CD1c-positive myeloid dendritic cell (primary cell): ENCODE measurements around the gene NAB2.

Experiments
- DNase-seq: peaks from one replicate; pipeline ENCODE4 v3.0.0-alpha.2; 2016; ENCODE audit errors: extremely low spot score

The NAB2 gene

DNA sequence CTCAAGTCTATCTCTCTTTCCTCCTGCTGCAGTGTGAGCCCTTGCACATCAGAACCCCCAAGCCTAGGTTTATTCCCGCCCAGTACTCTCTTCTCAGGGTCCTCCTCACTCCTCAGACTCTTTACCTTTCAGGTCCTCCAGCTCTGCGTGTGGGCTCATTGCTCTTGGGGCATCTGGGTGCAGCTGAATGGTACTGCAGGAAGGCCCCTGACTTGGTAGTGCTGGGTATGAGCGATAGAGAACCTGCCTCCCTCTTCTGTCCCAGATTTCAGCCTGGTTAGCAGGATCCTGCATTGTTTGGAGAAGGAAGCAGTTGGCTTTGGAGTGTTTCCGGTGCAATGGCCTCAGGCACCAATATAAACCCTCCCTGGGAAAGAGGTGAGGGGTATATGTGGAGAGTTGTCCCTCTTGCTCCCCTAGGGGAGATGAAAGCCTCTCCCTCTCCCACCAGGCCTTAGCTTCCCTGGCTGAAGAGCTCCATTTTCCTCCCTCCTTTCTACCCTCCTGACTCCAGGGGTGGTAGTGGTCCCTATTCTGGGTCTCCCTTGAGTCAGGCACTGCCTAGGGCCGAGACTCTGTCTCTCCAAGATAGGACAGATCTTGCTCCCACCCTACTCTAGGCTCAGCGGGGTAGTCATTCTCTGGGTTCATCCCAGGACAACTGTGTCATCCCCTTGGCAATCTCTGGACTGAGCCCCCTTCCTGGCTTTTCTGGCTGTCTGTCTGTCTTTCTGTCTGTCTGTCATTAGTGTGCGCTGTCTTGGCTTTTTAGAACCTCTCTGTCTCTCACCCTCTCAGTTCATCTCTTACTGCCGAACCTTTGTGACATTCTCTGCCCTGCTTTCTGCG, 43.2 kb downstream of the NAB2 start:
- no peak for DNase-seq

DNA sequence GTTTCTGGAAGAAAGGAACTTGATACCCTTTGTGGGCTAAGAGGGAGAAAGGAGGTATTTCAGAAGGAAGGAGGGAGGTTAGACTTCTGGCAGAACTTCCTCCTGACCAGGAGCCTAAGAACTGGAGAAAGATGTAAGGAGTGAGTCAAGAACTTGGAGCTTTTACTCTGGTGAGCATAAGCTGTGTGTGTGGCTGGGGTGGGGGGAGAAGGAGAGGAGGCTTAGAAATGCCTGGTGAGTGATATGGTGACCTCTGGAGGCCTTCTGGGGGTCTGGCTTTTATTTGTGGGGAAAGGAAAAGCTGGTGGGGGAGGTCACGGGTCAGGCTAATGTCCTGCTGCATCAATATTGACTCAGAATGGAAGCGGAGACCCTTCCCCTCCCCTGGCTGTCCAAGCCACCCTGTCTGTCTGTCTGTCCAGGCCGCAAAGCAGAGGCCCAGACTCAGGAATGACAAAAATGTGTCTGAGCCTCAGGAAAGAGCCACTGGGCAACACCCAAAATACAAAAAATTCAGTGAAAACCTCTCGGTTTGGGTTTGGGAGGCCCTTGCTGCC, 44.2 kb downstream of the NAB2 start:
- no peak for DNase-seq

DNA sequence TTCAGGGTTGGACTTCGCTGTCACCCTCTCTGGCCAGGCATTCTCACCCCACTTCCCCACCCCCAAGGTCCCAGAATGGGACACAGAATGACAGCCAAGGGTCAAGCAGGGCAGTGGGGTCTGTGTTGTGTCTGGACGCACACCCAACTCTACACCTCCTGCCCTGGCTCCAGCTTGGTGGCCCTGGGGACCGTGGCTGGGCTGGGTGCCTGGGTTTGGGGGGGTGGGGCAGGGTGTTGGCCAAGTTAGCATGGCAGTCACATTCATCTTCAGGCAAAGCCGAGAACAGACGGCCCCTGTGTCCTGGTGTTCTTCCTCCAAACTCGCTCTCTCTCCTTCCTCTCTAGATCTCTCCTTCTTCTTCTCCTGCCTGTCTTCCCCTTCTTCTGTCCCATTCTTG, 45.0 kb downstream of the NAB2 start:
- DNase-seq, result no peak

DNA sequence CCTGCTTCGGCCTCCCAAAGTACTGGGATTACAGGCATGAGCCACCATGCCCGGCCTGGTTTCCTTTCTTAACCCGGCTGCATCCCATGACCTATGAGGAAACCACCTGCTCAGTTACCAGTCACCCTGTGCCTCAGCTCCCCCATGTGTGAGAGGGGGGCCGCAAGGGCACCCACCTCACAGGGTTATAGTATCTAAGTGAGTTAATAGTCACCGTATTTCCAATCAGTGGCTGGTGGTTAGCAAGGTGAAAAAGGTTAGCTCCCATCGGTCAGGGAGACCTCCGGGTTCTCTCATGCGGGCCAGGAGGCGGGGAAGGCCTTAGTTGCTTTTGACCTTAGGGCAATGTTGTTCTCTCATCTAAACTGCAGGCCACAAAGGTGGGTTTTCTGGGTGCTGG, 46.0 kb downstream of the NAB2 start:
- no peak for DNase-seq

DNA sequence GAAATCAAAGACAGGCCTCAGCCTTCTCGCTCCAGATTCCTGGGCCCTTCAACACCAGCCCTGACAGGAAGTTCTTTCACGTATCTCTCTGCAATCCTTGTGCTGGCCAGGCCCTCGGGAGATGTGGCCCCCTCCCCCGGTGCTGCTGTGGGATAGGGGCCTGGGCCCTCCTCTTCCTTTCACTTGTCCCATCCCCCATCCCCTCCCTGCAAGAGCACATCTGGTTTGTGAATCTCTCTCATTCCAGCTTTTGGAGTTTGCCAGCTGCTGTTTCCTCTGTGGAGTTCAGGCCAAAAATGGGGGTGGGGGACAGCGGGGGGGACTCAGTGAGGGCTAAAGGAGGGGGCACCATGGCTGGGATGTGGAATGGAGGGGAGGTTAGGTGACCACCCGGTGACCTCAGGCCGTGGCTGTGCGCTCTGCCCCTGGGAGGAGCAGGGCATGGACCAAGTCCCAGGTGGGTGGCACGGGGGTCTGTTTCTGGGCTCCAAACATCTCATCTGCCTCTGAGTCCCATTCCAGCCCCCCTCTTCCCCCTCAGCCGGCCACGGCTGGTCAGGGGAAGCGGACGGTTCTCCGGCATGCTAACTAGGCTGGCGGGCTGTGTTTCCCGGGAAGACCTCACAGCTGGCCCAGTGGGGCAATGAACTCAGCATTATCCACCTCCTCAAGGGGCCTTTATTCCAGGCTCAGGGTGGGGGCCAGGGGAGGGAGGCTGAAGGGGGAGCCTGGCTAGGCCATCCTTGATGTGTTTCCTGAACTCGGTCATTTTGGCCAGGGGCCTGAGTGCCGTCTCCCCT, 46.8 kb downstream of the NAB2 start:
- DNase-seq, result no peak

DNA sequence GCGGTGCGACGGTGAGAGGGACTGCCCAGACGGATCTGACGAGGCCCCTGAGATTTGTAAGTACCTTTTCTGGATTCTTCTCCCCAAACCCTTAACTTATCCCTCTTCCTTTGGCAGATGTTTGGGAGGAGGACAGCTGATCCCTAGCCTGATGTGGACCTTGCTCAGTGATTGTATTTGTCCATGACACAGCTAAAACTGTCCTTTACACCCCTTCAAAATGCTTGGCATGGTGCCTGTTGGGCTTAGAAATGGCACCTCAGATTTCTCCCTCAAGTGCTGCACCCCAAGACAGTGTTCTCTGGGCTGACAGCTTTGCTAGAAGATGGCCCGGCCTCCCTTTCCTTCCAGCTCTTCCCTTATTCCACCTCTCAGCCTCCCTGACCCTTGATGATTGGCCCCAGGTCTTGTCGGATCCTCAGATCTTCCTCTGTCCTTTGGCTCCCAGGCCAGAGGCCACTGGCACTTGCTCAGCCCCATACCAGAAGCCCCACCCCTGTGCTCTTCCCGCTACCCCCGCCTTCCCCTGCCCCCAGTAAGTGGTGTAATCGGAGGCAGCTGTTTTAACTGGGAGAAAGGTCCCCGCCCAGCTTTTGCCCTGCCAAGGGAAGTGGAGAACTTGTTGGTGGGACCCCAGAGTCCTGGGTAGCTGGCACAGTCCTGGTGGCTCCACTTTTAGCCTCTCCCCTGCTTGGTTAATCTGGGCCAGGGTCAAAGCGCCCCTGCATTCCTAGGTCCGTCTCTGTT, 49.8 kb downstream of the NAB2 start:
- DNase-seq, result peak; percentile 71

DNA sequence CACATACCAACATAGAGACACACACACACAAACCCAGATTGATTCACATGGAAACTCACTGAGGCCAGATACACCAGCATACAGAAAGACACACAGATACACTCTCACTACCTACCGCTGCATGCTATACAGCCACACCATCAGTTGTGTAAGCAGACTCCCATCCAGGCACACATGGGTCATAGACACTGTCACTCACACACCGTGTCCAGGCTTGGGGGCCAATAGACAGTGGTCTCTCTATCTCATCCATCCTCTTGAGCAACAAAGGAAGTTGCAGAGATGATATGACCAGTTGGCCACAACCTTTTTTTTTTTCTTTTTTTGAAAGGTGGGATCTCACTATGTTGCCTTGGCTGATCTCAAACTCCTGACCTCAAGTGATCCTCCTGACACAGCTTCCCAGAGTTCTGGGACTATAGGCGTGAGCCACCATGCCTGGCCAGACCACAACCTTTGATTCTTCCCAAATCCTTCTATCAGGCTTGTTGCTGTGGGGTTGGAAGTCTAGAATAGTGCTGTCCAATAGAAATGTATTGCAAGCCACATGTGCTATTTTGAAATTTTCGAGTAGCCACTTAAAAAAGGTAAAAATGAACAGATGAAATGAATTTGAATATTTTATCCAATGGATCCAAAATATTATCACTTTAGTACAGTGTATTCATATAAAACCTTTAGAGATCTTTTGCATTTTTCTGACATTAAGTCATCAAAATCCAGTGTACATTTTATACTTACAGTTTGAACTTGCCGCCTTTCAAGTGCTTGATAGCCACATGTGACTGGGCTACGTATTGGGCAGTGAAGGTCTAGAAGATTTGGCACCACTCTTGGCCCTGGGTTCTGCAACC, 51.1 kb downstream of the NAB2 start:
- no peak for DNase-seq

DNA sequence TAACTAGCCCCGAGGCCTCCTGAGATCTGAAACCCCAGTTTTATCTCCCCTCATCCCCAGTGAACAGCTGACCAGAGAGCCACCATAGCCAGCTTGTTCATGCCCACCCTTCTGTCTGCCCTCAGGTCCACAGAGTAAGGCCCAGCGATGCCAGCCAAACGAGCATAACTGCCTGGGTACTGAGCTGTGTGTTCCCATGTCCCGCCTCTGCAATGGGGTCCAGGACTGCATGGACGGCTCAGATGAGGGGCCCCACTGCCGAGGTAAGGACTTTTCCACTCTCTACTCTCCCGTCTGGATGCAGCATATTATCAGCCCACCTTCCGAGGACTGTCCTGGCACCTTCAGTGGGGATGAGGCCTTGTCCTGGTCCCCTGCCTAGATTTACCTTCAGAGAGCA, 52.3 kb downstream of the NAB2 start:
- no peak for DNase-seq

DNA sequence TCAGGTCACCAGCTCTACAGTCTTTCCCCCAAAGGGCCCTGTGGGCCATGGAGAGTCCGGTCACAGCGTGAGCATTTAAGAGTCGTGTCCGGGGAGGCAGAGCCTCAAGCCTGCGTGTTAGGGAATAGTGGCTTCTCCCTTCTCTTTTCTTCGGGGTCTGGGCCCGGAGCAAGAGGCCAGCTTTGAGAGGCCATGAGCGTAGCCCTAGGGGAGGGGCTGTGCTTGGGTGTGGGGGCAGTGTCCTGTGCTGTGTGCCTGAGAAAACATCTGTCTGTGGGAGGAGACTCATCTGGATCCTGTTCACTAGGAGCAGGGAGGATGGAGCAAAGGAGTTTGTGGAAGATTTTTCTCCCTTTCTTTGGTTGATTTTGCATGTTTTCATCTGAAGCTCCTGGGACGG, 53.2 kb downstream of the NAB2 start:
- no peak for DNase-seq

DNA sequence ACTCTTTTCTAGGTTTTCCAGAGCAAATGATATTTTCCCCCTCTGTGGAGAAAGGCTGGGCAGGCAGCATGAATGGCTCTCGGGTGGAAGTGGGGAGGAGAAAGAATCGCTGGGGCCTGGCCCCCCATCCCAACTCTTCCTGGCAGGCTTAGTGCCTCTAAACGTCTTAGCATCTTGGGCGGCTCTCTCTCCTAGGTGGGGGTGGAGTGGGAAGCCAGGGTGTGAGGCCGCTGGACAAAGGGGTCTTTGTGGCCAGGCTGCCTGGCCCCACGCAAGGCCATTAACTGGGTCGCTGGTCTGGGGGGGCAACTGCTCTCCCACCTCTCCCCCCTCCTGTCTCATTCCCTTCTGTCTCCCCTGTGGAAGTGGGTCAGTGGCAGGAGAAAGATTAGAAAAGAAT, 53.8 kb downstream of the NAB2 start:
- no peak for DNase-seq

DNA sequence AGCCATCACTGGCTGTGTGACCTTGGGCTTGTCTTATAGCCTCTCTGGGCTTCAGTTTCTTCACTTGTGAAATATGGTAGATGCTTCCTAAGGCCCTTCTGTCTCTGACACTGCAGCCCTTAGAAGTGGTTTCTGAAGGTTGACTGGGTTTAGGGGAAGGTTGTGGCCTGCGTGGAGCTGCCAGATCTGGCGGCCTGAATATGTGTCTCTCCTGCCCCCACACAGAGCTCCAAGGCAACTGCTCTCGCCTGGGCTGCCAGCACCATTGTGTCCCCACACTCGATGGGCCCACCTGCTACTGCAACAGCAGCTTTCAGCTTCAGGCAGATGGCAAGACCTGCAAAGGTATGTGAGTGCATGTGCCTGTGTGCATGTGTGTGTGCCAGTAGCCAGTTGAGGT, 54.5 kb downstream of the NAB2 start:
- no peak for DNase-seq
